B cell (primary cell): ENCODE data around the gene ARRB1. TPM values are rescaled to one million over a fixed set of nuclear protein-coding genes. Genes with fewer than 3 reads are reported as not detected.

Source experiments
- ATAC-seq: fragments of 200-7000 bp; cut with Tn5 transposase; one replicate; pipeline ENCODE4 v1.10.0; 2021; ENCODE audit warnings: low read depth, mild to moderate bottlenecking, moderate number of reproducible peaks, moderate library complexity
- CTCF ChIA-PET: fragments of 350-600 bp; sonication (Branson Sonifier 250); formaldehyde crosslinking; loops from one replicate; lab custom pipeline; 2021; ENCODE audit warnings: antibody characterized with exemption, inconsistent platforms; lab: Charles Lee
- POLR2A ChIA-PET: fragments of 350-600 bp; sonication (Branson Sonifier 250); formaldehyde crosslinking; loops from one replicate; lab custom pipeline; 2021; ENCODE audit warnings: antibody characterized with exemption; lab: Charles Lee
- DNase-seq: peaks from one replicate; pipeline ENCODE4 v3.0.0; 2013
- H2AFZ ChIP-seq: 2 replicates; pipeline ENCODE4 v1.6.1; 2012; ENCODE audit warnings: mild to moderate bottlenecking, low read depth, low read length; ENCODE audit not compliant: insufficient read depth, poor library complexity, severe bottlenecking
- H3K27ac ChIP-seq, 2 donors: 1 replicate in 1 of 2; 2 replicates in 1 of 2; pipeline ENCODE4 v1.5.1; 2012 to 2013; ENCODE audit warnings: low read length in 2 of 2, mild to moderate bottlenecking in 2 of 2, moderate library complexity in 1 of 2
- H3K27me3 ChIP-seq, 4 experiments: fragments of 200-600 bp in 1 of 4; sonication (generic) in 1 of 4; replicated peaks in 1 of 4; 1 replicate in 2 of 4; 2 replicates in 2 of 4; pipeline versions ENCODE4 v1.6.1 to v1.7.0; 2013 to 2016; ENCODE audit warnings: low read length in 3 of 4, mild to moderate bottlenecking in 2 of 4, mixed read lengths in 1 of 4, moderate library complexity in 1 of 4; ENCODE audit not compliant: insufficient read depth in 4 of 4, control insufficient read depth in 3 of 4; ENCODE audit errors: control extremely low read depth in 1 of 4
- H3K36me3 ChIP-seq, 2 experiments: replicated peaks in 1 of 2; 1 replicate in 1 of 2; 2 replicates in 1 of 2; pipeline versions ENCODE4 v1.6.1 to v1.7.1; 2013; ENCODE audit warnings: low read length in 1 of 2; ENCODE audit not compliant: insufficient read depth in 2 of 2, control insufficient read depth in 1 of 2; ENCODE audit errors: control extremely low read depth in 1 of 2, extremely low read depth in 1 of 2
- H3K4me1 ChIP-seq, 2 donors: fragments of 200-600 bp in 1 of 2; sonication (generic) in 1 of 2; 1 replicate in 1 of 2; 2 replicates in 1 of 2; pipeline versions ENCODE4 v1.5.1 to v1.6.1; 2013 to 2017; ENCODE audit warnings: low read length in 2 of 2; ENCODE audit not compliant: control insufficient read depth in 2 of 2, insufficient read depth in 2 of 2
- H3K4me2 ChIP-seq: replicated peaks from 2 replicates; pipeline ENCODE3; 2012; ENCODE audit warnings: mild to moderate bottlenecking, low read depth, low read length; ENCODE audit not compliant: poor library complexity, severe bottlenecking
- H3K4me3 ChIP-seq, 5 experiments: fragments of 200-600 bp in 1 of 5; sonication (generic) in 1 of 5; 1 replicate in 3 of 5; 2 replicates in 2 of 5; pipeline versions ENCODE4 v1.5.1 to v1.7.0; 2011 to 2016; ENCODE audit warnings: low read length in 4 of 5, mild to moderate bottlenecking in 4 of 5, low read depth in 2 of 5, control low read depth in 1 of 5, moderate library complexity in 1 of 5; ENCODE audit not compliant: insufficient read depth in 1 of 5; ENCODE audit errors: control extremely low read depth in 1 of 5, extremely low read depth in 1 of 5
- H3K79me2 ChIP-seq: fragments of 200-600 bp; sonication (generic); one replicate; pipeline ENCODE4 v1.6.0; 2016; ENCODE audit warnings: low read length; ENCODE audit not compliant: control insufficient read depth, insufficient read depth
- H3K9ac ChIP-seq: fragments of 200-600 bp; sonication (generic); 2 replicates; pipeline ENCODE4 v1.6.1; 2017; ENCODE audit warnings: mild to moderate bottlenecking, low read length, moderate library complexity
- H3K9me3 ChIP-seq, 3 donors: one replicate each; pipeline versions ENCODE4 v1.6.1 to v1.7.1; 2013; ENCODE audit warnings: low read length in 2 of 3; ENCODE audit not compliant: control insufficient read depth in 2 of 3, insufficient read depth in 1 of 3; ENCODE audit errors: control extremely low read depth in 1 of 3
- H4K20me1 ChIP-seq: 2 replicates; pipeline ENCODE4 v1.6.0; 2012; ENCODE audit warnings: mild to moderate bottlenecking, low read length; ENCODE audit not compliant: insufficient read depth, control insufficient read depth, poor library complexity, severe bottlenecking
- H3K27ac Mint-ChIP-seq: one replicate; pipeline ENCODE4 v1.8.0; 2021; ENCODE audit warnings: mixed read lengths
- H3K27me3 Mint-ChIP-seq: one replicate; pipeline ENCODE4 v1.8.0; 2021; ENCODE audit warnings: mixed read lengths
- H3K4me1 Mint-ChIP-seq: one replicate; pipeline ENCODE4 v1.8.0; 2021; ENCODE audit warnings: mixed read lengths
- H3K4me3 Mint-ChIP-seq: one replicate; pipeline ENCODE4 v1.8.0; 2021; ENCODE audit warnings: mixed read lengths
- H3K9me3 Mint-ChIP-seq: one replicate; pipeline ENCODE4 v1.8.0; 2022; ENCODE audit warnings: mixed read lengths; ENCODE audit not compliant: insufficient read depth
- CTCF ChIP-seq: fragments of 200-600 bp; IDR thresholded peaks from one replicate; pipeline ENCODE4 v1.8.0; 2022; ENCODE audit warnings: antibody characterized with exemption, mild to moderate bottlenecking
- EZH2 ChIP-seq: IDR thresholded peaks from 2 replicates; pipeline ENCODE4 v1.6.1; 2012; ENCODE audit warnings: borderline replicate concordance, low read depth, mild to moderate bottlenecking, moderate library complexity, low read length; ENCODE audit not compliant: insufficient read depth, poor library complexity, severe bottlenecking
- WGBS: methylation state at CpG from one replicate; pipeline ENCODE4 v1.1.5; 2013; ENCODE audit warnings: missing lambda C conversion rate; ENCODE audit not compliant: insufficient coverage; 5-methylcytosine and 5-hydroxymethylcytosine counted together
- intact Hi-C: fragments of 100-400 bp; cut with micrococcal nuclease; formaldehyde crosslinking; loops from one replicate; pipeline ENCODE4 v1.10.0; 2022
- polyA plus RNA-seq: library from polyadenylated mRNA; depleted of rRNA; stranded (reverse); fragments of >200 nt; gene quantifications from 2 replicates; pipeline ENCODE4 v1.2.3, GENCODE V29; 2012
- total RNA-seq, 2 donors: library from RNA; stranded (reverse); fragments of 120-200 nt in 1 of 2; gene quantifications; 1 replicate in 1 of 2; 2 replicates in 1 of 2; pipeline versions ENCODE4 v1.2.3 to v1.2.4, GENCODE V29; 2013 to 2022

Gene ARRB1
- total and polyA plus RNA-seq, 2 donors (not counting 1 experiment from before 2014, with no cell fraction given): 1.0 to 1.9 TPM

GRCh38 chr11:75349521-75350116, 1.8 kb downstream of the ARRB1 start:
- H4K20me1 ChIP-seq: no peaks in the 10 kb centered on the region
- Mint-ChIP-seq H3K4me1 (peaks cover 32% of the 10 kb centered on the region), H3K9me3 (no peaks in the 10 kb centered on the region), H3K4me3 (peak overlapping the region; percentile 91), H3K27me3 (peaks cover 11% of the 10 kb centered on the region), H3K27ac (no peak overlapping the region)
- TF ChIP-seq EZH2 (no peak), CTCF (no peak)
- H3K9ac ChIP-seq: no peak overlapping the region
- DNase-seq (no peak), ATAC-seq (no peak)
- ChIA-PET POLR2A (no interaction called here), CTCF (no interaction called here)
- 87% methylated on average over 4 of the region's 4 CpGs for WGBS
- H3K36me3 ChIP-seq: no peaks in the 10 kb centered on the region
- H3K27ac ChIP-seq: no peak overlapping the region
- intact Hi-C loops: no loop called here
- H3K4me3 ChIP-seq: no peak overlapping the region
- H2AFZ ChIP-seq: no peak overlapping the region
- no peaks in the 10 kb centered on the region for H3K9me3 ChIP-seq
- peaks cover 13 to 23% of the 10 kb centered on the region in 2 donors for H3K4me1 ChIP-seq
- H3K27me3 ChIP-seq: peaks cover 0 to 14% (median 0%) of the 10 kb centered on the region in 4 experiments
- H3K4me2 ChIP-seq: no peak overlapping the region
- H3K79me2 ChIP-seq: no peaks in the 10 kb centered on the region

- Histone ChIP-seq H3K4me2 (no peak overlapping the region), H4K20me1 (no peaks in the 10 kb centered on the region), H3K9me3 (no peaks in the 10 kb centered on the region), H3K4me1 (peaks cover 11 to 22% of the 10 kb centered on the region in 2 donors), H3K79me2 (no peaks in the 10 kb centered on the region), H3K9ac (no peak overlapping the region), H3K27me3 (peaks cover 0 to 10% (median 0%) of the 10 kb centered on the region in 4 experiments), H3K36me3 (no peaks in the 10 kb centered on the region), H2AFZ (no peak overlapping the region), H3K27ac (no peak overlapping the region), H3K4me3 (no peak overlapping the region)
- ATAC-seq: no peak
- CTCF ChIA-PET: no interaction called here
- Mint-ChIP-seq H3K9me3 (no peaks in the 10 kb centered on the region), H3K27ac (no peak overlapping the region), H3K4me3 (no peak overlapping the region), H3K4me1 (peaks cover 36% of the 10 kb centered on the region), H3K27me3 (peaks cover 6% of the 10 kb centered on the region)
- POLR2A ChIA-PET: no interaction called here
- DNase-seq: no peak
- intact Hi-C loops: no loop called here
- 67% methylated on average over 7 of the region's 8 CpGs for WGBS
- TF ChIP-seq EZH2 (no peak), CTCF (no peak)
These were observed 3.5 kb downstream of the ARRB1 start for GRCh38 chr11:75347781-75348566.
